ENCODE results near the gene CUEDC2.
"Not testable (repeated sequence)": the region's sequence is repeated elsewhere in the genome, so short reads cannot be mapped to it uniquely, and the experiment has no call there.

CUEDC2 gene

DNA sequence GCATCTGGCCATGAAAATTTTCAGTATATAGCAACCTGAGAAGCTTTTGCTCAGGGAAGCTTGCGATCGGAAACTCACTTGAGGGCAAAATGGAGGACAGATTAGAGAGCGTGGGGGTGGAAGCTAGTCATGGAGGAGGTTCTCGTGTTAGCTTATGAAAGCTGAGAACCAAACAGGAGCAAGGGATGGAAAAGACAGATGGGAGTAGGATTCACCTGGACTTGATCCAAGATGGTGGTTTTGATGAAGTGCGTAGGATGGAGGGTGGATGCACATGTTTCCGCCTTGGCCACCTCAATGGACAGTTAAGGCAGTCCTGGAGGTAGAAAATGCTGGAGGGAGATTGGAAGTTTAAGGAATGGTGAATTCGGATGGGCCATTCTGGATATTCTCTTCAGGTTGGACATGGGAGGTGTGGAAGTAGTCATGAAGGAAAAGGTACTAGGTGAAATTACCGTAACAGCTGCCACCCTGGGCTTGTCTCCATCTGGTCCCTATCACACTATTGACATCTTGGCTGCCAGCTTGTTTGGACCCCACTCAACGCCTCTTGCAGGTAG, 25.3 kb upstream of the CUEDC2 start:
- DNase-seq = no peak
- in situ Hi-C loops (cut with MboI; ENCODE audit: low pct_unique_long_range_greater_than_20kb, low sequenced_read_pairs) = no loop called here

DNA sequence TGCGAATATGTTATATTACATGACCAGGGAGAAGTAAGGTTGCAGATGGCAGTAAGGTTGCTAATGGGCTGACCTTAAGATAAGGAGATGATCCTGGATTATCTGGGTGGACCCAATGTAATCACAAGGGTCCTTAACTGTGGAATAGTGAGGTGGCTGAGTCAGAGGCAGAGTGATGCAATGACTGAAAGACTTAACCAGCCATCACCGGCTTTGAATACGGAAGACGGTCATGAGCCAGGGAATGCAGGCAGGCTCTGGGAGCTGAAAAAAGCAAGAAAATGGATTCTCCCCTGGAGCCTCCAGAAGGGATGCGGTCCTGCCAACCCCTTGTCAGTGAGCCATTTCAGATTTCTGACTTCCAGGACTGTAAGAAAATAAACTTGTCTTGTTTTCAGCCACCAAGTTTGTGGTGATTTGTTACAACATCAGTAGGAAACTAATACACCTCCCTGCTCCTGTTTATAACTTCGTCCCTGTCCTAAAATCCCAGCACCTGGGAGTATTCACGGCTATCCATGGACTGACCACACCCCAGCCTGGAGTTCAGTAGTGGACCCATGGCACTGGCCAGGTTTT, 23.6 kb upstream of the CUEDC2 start:
- no peak for DNase-seq
- in situ Hi-C loops (cut with MboI; ENCODE audit: low pct_unique_long_range_greater_than_20kb, low sequenced_read_pairs) = no loop called here

DNA sequence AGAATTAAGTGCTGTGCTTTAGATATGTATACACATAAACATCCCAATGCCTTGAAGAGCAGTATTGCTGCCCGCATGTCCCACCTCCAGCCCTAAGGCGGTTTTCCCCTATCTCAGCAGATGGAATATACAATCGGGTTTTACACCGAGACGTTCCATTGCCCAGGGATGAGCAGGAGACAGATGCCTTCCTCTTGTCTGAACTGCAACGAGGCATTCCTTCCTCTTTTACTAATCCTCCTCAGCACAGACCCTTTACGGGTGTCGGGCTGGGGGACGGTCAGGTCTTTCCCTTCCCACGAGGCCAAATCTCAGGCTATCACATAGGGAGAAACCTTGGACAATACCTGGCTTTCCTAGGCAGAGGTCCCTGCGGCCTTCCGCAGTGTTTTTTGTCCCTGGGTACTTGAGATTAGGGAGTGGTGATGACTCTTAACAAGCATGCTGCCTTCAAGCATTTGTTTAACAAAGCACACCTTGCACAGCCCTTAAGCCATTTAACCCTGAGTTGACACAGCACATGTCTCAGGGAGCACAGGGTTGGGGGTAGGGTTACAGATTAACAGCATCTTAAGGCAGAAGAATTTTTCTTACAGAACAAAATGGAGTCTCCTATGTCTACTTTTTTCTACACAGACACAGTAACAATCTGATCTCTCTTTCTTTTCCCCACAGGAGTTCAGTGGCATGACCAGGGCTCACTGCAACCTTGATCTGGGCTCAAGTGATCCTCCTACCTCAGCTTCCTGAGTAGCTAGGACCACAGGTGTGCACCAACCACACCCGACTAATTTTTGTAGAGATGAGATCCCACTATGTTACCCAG, 22.5 kb upstream of the CUEDC2 start:
- in situ Hi-C loops (cut with MboI; ENCODE audit: low pct_unique_long_range_greater_than_20kb, low sequenced_read_pairs) = not testable (repeated sequence)

DNA sequence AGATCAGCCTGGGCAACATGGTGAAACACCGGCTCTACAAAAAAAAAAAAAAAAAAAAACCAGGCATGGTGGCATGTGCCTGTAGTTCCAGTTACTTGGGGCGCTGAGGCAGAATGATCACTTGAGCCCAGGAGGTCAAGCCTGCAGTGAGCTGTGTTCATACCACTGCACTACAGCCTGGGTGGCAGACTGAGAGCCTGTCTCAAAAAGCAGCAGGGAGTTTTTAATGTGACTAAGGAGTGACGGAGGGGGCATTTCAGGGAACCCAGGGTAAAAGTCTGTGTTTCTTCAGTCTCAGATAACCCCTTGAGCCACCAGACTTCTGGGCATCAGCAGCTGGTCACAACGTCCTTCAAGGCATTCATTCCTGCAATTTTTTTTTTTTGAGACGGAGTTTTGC, 21.1 kb upstream of the CUEDC2 start:
- DNase-seq = no peak
- in situ Hi-C loops (cut with MboI; ENCODE audit: low pct_unique_long_range_greater_than_20kb, low sequenced_read_pairs) = no loop called here

More for the DNA sequence above, 22.5 kb upstream of the CUEDC2 start:
- DNase-seq = not testable (repeated sequence)

DNA sequence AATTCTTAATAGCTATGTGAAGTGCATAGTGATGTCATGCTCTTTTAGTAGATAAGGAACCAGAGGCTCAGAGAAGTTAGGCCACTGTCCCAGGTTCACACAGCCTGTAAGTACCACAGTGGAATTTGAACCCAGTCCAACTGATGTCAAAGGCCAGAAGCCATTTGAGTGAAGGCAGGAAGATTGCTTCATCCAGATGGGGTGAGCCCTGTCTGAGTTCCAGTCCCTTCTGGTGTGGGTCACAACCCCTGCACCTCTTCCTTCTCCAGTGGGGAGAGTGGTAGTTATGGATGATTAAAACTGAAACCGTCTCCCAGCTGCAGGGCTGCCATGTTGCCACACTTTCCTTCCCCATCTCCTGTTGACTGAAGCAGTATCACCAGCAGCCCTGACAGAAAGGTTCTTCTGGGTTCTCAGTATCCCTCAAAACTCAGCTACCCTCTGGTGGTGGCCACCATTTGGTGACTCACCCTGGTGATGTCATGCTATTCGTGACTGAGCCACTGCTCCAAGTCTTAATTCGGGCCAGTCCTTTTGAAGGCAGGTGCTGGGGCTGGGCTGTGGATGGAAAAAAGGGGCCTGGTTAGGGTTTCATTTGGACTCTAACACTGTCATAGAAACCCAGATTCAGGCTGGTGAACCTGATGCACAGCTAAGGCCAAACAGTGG, 20.4 kb upstream of the CUEDC2 start:
- in situ Hi-C loops (cut with MboI; ENCODE audit: low pct_unique_long_range_greater_than_20kb, low sequenced_read_pairs) = no loop called here
- no peak for DNase-seq

DNA sequence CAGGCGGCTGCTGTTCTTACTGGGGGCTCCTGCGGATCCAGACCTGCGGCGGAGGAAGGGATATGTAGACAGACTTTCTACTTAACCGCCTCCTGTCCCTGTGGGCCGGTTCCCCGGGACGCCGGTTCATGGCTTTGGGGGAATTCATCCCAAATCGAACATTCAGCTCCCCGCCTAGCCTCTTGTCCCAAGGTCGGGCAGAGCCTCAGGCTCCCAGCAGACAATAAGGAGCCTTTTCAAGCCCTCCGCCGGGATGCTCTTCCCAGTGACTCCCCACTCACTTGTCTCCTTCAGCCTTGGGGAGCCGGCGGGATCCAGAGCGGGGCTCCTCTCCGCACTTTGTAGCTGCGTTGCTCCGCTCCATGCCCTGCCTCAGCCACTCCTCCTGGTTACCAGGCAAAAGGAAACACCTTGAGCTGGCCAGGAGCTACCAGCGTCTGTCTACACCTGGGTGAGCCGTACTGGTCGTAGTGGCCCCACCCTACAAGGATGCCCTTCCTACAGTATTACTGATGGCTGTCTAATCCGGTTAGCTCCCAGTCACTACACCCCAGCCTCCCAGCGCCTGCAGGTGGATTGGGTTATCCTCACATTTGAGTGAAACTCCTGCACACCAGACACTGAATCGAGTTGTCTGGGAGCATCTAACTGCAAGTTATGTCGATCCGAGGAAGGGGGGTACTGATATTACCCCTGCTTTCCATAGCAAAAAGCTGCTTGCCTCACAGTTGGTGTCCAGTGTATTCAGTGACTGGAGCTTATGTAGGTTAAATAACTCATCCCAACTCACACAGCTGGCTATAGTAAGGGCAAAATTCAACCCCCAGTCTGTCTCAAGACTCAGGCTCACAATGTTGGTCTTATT, 19.0 kb upstream of the CUEDC2 start, which contains the start of gene C10orf95:
Gene C10orf95, minus strand, starts transcription at position 439 of the 865 bp plus-strand sequence. CDS start 450 bp downstream, outside the sequence.
- no peak for DNase-seq
- in situ Hi-C loops (cut with MboI; ENCODE audit: low pct_unique_long_range_greater_than_20kb, low sequenced_read_pairs) = no loop called here

DNA sequence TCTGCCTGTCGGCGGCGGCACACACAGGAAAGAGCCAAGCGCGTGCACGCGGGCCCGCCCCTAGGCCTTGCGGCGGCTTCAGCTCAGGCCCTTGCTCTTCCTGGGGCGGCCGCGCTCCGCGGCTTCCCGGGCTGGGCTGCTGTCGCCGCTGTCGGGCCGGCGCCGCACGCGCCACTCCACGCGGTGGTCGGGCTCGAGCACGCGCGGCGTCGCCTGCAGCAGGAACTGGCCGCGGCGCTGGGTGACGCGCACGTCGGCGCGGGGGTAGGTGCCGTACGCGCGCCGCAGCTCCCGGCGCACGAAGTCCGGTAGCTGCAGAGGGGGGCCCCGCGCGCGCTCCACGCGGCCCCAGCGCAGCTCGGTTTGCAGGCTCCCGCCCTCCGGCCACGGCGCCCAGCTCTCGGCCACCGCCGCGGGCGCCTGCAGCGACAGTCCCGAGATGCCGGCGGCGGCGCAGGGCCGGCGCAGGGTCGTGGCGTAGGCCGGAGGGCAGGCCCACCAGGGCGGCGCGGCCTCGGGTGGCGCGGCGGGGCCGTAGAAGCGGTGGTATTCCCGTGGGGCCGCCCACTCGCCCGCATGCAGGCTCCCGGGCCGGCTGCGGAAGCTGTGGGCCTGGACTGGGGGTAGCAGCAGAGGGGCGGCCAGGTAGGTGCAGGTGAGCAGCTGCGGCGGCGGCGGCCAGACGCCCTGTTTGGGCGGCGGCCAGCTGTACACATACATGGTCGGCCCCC, 18.2 kb upstream of the CUEDC2 start:
- in situ Hi-C loops (cut with MboI; ENCODE audit: low pct_unique_long_range_greater_than_20kb, low sequenced_read_pairs) = no loop called here
- DNase-seq = peak; percentile 87

DNA sequence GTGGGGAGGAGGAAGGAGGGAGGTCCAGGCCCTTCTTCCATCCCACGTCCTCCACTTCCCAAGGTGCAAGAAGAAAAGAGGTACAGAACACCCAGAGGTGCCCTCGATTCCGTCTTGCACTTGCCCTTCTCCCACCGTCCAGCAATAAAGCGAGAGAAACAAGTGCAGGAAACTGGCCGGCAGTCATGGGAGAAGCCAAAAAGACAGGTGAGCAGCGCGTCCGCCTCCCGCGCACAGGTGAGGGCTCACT, 17.7 kb upstream of the CUEDC2 start:
- in situ Hi-C loops (cut with MboI; ENCODE audit: low pct_unique_long_range_greater_than_20kb, low sequenced_read_pairs) = no loop called here
- no peak for DNase-seq

DNA sequence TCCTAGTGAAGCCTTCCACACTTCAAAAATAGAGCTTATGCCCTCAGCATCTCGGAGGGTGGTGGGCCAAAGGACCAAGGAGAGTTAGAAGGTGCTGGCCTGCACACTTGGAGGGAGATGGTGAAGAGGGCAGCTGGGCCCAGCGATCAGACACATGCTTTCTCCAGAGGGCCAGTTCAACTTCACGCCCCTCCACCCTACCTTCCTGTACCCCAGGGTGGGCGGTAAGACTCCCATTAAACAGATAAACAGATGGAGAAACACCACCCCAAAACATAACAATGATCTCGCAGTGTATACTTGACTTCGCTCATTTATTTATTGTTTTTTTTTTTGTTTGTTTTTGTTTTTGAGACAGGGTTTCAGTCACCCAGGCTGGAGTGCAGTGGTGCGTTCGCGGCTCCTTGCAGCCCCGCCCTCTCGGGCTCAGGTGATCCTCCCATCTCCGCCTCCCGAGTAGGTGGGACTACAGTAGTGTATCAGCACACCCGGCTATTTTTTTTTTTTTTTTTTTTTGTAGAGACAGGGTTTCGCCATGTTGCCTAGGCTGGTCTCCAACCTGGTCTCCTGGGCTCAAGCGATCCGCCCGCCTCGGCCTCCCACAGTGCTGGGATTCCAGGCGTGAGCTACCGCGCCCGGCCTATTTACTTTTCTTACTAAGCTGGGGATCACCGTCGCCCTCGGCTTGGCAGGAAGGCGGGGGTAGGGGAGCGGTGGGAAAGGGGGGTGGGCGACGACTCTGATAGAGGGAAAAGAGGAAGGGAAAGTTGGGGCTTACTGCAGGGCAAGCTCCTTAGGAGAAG, 17.1 kb upstream of the CUEDC2 start:
- DNase-seq = peak; percentile 82
- in situ Hi-C loops (cut with MboI; ENCODE audit: low pct_unique_long_range_greater_than_20kb, low sequenced_read_pairs) = no loop called here

DNA sequence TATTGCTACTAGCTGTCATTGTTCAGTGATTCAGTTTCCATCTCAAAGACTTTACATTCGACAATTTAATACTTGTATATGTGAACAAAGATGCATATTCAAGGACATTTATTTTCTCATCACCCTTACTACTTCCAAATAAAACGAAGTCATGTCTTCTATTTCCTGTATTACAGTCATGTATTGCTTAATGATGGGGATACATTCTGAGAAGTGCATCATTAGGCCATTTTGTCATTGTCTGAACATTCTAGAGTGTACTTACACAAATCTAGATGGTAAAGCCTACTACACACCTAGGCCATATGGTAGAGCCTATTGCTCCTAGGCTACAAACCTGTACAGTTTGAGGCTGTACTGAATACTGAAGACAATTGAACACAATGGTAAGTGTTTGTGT, 12.5 kb upstream of the CUEDC2 start:
- in situ Hi-C loops (cut with MboI; ENCODE audit: low pct_unique_long_range_greater_than_20kb, low sequenced_read_pairs) = no loop called here
- DNase-seq = no peak

DNA sequence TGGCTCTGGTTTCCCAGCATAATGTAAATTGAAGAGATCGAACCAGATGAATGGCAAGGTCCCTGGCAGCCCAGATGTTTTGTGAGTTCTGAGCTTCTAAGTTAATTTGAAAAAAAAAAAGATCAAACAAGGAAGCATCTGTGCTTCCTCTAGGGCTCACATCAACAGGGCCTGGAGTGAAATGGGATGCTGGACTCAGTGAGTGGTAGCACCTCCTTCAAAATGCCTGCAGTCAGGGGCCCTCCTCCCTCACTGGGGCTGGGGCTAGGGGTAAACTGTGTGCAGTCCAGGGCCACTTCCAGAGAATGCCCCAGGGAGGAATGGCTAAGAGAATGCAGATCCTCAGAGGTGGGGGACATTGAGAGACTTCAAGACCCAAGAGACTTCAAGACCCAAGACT, 6.0 kb upstream of the CUEDC2 start:
- in situ Hi-C loops (cut with MboI; ENCODE audit: low pct_unique_long_range_greater_than_20kb, low sequenced_read_pairs) = no loop called here
- peak; percentile 24 for DNase-seq

DNA sequence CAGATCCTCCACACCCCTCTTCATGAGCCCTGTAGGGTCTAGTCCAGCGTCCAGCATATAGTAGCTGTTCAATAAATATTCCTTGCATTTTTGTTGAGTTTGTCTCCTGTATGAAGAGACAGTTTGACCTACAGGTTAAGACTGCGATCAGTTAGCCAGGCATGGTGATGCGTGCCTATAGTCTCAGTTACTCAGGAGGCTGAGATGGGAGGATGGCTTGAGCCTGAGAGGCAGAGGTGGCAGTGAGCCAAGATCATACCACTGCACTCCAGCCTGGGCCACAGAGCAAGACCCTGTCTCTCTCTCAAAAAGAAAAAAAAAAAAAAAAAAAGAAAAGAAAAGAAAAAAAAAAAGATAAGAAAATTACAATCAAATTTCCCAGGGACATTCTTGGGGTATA, 5.1 kb upstream of the CUEDC2 start:
- no peak for DNase-seq
- in situ Hi-C loops (cut with MboI; ENCODE audit: low pct_unique_long_range_greater_than_20kb, low sequenced_read_pairs) = no loop called here

DNA sequence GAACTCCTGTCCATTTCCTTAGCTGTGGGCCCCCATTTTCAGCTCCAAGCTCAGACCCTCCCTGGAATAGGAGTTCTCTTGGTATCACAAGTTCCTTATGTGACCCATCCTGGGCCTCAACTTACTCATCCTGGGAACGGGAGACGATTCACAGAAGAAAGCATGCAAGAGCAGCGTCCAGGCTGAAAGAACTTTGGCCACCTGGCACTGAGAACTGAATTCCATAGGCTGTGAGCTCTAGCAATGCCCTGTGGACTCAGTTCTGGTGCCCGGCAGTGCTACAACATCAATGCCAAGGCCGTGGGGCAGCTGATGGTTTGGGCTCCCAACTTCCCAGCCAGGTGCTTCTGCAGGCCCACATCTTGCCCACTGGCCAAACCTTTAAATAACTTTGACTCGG, 3.9 kb upstream of the CUEDC2 start:
- DNase-seq = no peak
- in situ Hi-C loops (cut with MboI; ENCODE audit: low pct_unique_long_range_greater_than_20kb, low sequenced_read_pairs) = no loop called here

DNA sequence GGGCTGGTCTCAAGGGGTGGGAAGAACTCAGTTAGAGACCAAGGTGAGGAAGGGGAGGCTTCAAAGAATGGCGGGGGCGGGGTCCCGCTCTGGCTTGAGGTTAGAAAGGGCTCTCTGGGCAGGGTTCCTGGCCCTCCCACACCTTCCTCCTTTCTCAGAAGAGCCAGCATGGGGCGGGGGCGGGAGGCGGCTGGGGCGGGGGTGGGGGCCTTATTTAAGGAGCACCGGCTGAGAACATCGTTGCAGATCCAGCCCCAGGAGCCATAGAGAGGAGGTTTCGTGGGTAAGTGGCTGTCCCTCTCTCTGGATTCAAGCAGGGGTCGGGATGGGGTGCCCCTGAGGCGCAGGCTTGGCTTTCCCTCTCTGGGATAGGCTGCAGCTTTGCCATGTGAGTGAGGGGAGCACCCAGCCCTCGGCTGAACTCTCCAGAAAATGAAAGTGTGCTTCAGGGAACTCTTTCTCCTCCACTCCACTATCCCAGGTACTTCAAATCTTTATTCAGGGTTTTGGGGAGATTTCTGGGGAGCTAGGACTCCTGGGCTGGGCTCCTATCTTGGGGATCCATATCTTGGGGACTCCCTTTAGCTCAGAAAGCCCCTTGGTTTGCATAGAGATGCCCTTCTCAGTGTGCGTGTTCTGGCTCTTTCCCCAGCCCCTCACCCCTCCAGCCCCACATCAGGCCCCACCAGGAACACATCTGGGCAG, 3.3 kb upstream of the CUEDC2 start:
- in situ Hi-C loops (cut with MboI; ENCODE audit: low pct_unique_long_range_greater_than_20kb, low sequenced_read_pairs) = no loop called here
- peak; percentile 92 for DNase-seq

DNA sequence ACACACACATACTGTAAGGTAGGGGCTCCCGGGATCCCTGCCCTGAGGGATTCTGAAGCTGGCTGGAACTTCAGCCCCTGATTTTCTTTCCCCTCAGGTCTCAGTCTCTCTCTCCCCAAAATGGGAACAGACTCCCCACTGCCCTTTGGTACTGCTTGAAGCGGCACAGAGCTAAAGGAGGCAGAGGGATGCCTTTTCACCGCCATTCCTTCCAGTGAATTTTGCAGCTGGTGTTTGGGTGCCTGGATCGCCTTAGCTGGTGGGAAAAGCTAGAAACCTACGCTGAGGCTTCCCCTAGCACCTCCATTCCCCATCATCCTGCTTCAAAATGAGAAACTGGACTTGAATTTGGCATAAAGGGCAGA, 2.7 kb upstream of the CUEDC2 start:
- in situ Hi-C loops (cut with MboI; ENCODE audit: low pct_unique_long_range_greater_than_20kb, low sequenced_read_pairs) = no loop called here
- DNase-seq = no peak

DNA sequence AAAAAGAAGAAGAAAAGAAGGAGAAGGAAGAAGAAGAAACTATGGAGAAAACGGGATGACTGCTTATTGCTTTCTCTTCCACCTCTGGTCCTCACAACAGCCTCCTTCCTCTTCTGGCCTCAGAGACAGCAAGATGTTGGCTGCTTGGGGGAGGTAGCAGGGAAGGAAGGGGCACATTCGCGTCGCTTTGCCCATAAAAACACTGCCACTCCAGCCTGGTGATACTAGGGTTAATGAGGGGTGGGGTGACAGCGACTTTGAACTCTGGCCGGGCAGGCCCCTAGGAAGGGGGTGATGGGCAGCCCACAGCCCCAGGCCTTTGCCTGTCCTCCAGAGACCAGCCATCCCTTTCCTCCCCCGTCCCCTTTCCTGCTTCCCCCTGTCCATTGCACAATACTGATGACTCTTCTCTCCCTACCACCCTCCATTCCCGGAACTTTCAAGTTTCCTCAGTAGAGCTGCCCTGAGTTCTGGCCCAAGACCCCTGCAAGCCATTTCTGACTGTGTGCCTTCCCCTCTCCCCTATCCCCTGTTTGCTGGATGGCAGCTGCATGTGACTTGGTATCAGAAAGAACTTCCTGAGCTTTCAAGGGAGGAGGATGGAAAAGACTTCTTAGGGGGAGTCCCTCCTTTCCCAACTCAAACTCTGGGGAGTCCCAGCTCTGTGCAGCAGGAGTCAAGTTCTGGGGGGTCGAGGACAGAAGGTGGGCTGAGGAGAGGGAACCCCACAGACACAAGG, 2.2 kb upstream of the CUEDC2 start:
- peak; percentile 70 for DNase-seq
- in situ Hi-C loops (cut with MboI; ENCODE audit: low pct_unique_long_range_greater_than_20kb, low sequenced_read_pairs) = no loop called here

DNA sequence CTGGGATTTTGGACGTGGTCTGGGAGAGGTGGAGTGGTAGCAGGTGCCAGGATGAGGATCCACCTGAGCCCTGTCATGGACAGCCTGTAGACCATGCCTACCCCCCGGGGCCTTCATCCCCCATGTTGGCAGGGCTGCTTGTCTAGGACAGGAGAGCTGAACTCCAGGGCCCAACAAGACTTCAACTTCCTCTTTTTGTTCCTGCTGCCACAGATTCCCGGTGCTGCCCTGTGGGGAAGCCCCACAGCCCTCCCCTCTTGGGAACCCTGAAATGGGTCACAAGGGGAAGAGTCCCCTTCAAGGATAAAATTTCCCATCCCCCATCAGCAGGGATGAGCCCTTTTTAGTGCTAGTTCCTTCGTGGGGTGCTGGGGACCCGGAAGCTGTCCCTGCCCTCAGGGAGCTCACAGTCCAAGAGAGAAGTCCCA, 1.3 kb upstream of the CUEDC2 start:
- in situ Hi-C loops (cut with MboI; ENCODE audit: low pct_unique_long_range_greater_than_20kb, low sequenced_read_pairs) = no loop called here
- DNase-seq = peak; percentile 75
